DOHH2 (cell line): ENCODE data around the gene MFAP4.

Experiments used
- EZH2phosphoT487 ChIP-seq: fragments of 200-600 bp; sonication (generic); IDR thresholded peaks from 2 replicates; pipeline ENCODE4 v1.6.1; 2017; ENCODE audit warnings: borderline replicate concordance, mild to moderate bottlenecking, antibody characterized with exemption, low read length, moderate library complexity, mixed read lengths
- TF ChIP-seq, protein P1 (sequence below): fragments of 200-600 bp; sonication (generic); IDR thresholded peaks from one replicate; pipeline ENCODE4 v1.5.1; 2014; ENCODE audit warnings: antibody characterized with exemption, mild to moderate bottlenecking, low read depth, low read length; ENCODE audit not compliant: poor library complexity, severe bottlenecking

DNA sequence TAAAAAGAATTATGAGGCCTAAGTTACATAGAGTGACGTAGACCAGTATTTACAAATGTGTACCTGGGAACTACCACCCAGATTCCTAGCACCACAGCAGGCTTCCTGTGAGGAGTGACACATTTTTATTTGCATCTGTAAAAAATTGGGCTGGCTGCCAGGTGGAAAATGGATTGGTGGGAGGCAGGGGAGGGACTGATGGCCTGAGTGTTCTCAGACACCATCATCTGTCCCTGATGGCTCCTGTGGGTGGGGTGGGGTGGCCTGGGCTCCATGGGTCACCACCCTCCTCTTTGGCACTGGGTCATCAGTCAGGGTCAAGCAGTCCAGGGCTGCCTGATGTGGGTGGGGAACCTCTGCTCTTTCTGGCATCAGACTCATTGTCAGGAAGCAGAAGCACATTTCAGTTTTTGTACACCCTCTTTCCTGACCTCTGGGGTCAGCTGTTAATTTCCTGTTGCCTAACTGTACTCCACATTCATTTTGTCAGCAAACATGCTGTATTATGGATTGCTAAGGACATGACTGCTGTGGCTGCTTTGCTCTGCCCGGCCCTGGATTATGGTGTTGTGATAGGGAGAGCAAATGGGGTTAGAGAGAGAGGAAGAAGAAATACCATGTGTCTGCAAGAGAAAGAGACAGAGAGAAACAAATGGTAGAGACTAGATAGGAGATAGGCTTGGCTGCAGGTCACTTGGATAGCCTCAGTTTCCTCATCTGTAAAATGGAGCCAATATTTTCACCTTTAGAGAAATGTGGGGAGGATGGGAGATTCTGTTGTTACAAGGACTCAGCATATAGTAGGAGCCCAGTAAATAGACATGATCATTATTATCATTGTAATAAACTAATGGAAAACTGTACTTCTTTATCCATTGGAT is 11.6 kb upstream of the MFAP4 start:
- TF ChIP-seq, protein P1, sequence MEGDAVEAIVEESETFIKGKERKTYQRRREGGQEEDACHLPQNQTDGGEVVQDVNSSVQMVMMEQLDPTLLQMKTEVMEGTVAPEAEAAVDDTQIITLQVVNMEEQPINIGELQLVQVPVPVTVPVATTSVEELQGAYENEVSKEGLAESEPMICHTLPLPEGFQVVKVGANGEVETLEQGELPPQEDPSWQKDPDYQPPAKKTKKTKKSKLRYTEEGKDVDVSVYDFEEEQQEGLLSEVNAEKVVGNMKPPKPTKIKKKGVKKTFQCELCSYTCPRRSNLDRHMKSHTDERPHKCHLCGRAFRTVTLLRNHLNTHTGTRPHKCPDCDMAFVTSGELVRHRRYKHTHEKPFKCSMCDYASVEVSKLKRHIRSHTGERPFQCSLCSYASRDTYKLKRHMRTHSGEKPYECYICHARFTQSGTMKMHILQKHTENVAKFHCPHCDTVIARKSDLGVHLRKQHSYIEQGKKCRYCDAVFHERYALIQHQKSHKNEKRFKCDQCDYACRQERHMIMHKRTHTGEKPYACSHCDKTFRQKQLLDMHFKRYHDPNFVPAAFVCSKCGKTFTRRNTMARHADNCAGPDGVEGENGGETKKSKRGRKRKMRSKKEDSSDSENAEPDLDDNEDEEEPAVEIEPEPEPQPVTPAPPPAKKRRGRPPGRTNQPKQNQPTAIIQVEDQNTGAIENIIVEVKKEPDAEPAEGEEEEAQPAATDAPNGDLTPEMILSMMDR, result no peak
- no peak for TF ChIP-seq EZH2phosphoT487
